ENCODE data around the gene TTBK2.

The TTBK2 gene

GRCh38 chr15:42819786-42820185 lies 100.8 kb downstream of the TTBK2 start:
- H3K9ac ChIP-seq (ENCODE audit: low read depth, low read length, poor library complexity): no peak overlapping the region
- H2BK15ac ChIP-seq (ENCODE audit: low read length): no peak overlapping the region
- no peak overlapping the region for H2AK5ac ChIP-seq (ENCODE audit: low read depth, low read length)
- H3K27ac ChIP-seq (replicated peaks; ENCODE audit: low read length): no peak overlapping the region
- no peak overlapping the region for H3K4ac ChIP-seq (ENCODE audit: low read length)
- H3K27me3 ChIP-seq (ENCODE audit: control insufficient read depth in 3 of 3, insufficient read depth in 3 of 3, low read depth in 1 of 3, low read length in 3 of 3): no peaks in the 10 kb centered on the region
- no peak overlapping the region for H2AFZ ChIP-seq (ENCODE audit: low read length)
- H3K23ac ChIP-seq (ENCODE audit: low read depth, low read length, poor library complexity): no peak overlapping the region
- H3K36me3 ChIP-seq (replicated peaks in 1 of 2; ENCODE audit: control insufficient read depth in 2 of 2, insufficient read depth in 2 of 2, low read length in 2 of 2): peaks cover 1 to 6% of the 10 kb centered on the region in 2 donors
- H3K4me2 ChIP-seq (ENCODE audit: insufficient read depth, low read length, poor library complexity, severe bottlenecking): no peak overlapping the region
- H4K8ac ChIP-seq (ENCODE audit: low read depth, low read length): no peak overlapping the region
- no peak for DNase-seq (ENCODE audit: low spot score)
- H3K79me1 ChIP-seq (ENCODE audit: low read depth, low read length): peaks cover 1% of the 10 kb centered on the region
- no peak overlapping the region for H3K18ac ChIP-seq (ENCODE audit: low read length)
- no CpG with 5 or more reads among the region's 1 CpG for WGBS, 2 donors (ENCODE audit: extremely low coverage in 2 of 2, insufficient read length in 2 of 2, insufficient replicate concordance in 1 of 2)
- no peak overlapping the region for H4K91ac ChIP-seq (ENCODE audit: low read depth, low read length, poor library complexity)
- H2BK5ac ChIP-seq (ENCODE audit: low read length): no peak overlapping the region
- no peak overlapping the region for H3K4me3 ChIP-seq (ENCODE audit: low read length in 2 of 2)
- no peak overlapping the region for H3K14ac ChIP-seq (ENCODE audit: low read length)
- H3K9me3 ChIP-seq (replicated peaks in 1 of 2; ENCODE audit: control insufficient read depth in 2 of 2, insufficient read depth in 1 of 2, low read depth in 1 of 2, low read length in 2 of 2): no peaks in the 10 kb centered on the region
- no peak overlapping the region for H2BK12ac ChIP-seq (ENCODE audit: low read length)
- no peak overlapping the region for H2BK120ac ChIP-seq (ENCODE audit: low read depth, low read length)
- H3K4me1 ChIP-seq (ENCODE audit: control insufficient read depth in 2 of 2, insufficient read depth in 1 of 2, low read depth in 1 of 2, low read length in 2 of 2): no peaks in the 10 kb centered on the region

GRCh38 chr15:42811433-42811832 lies 109.1 kb downstream of the TTBK2 start:
- H3K27ac ChIP-seq (replicated peaks; ENCODE audit: low read length): no peak overlapping the region
- H3K4ac ChIP-seq (ENCODE audit: low read length): no peak overlapping the region
- no peak overlapping the region for H2BK15ac ChIP-seq (ENCODE audit: low read length)
- no peaks in the 10 kb centered on the region for H3K27me3 ChIP-seq (ENCODE audit: control insufficient read depth in 3 of 3, insufficient read depth in 3 of 3, low read depth in 1 of 3, low read length in 3 of 3)
- H3K9me3 ChIP-seq (replicated peaks in 1 of 2; ENCODE audit: control insufficient read depth in 2 of 2, insufficient read depth in 1 of 2, low read depth in 1 of 2, low read length in 2 of 2): no peaks in the 10 kb centered on the region
- no peak overlapping the region for H2AK5ac ChIP-seq (ENCODE audit: low read depth, low read length)
- DNase-seq (ENCODE audit: low spot score): no peak
- H2BK120ac ChIP-seq (ENCODE audit: low read depth, low read length): no peak overlapping the region
- no peak overlapping the region for H3K23ac ChIP-seq (ENCODE audit: low read depth, low read length, poor library complexity)
- no peak overlapping the region for H2BK5ac ChIP-seq (ENCODE audit: low read length)
- H3K4me3 ChIP-seq (ENCODE audit: low read length in 2 of 2): no peak overlapping the region
- no peak overlapping the region for H3K4me2 ChIP-seq (ENCODE audit: insufficient read depth, low read length, poor library complexity, severe bottlenecking)
- no peak overlapping the region for H3K9ac ChIP-seq (ENCODE audit: low read depth, low read length, poor library complexity)
- peaks cover 0 to 17% of the 10 kb centered on the region in 2 donors for H3K36me3 ChIP-seq (replicated peaks in 1 of 2; ENCODE audit: control insufficient read depth in 2 of 2, insufficient read depth in 2 of 2, low read length in 2 of 2)
- no peak overlapping the region for H4K8ac ChIP-seq (ENCODE audit: low read depth, low read length)
- no peaks in the 10 kb centered on the region for H3K4me1 ChIP-seq (ENCODE audit: control insufficient read depth in 2 of 2, insufficient read depth in 1 of 2, low read depth in 1 of 2, low read length in 2 of 2)
- no peak overlapping the region for H2BK12ac ChIP-seq (ENCODE audit: low read length)
- no peak overlapping the region for H3K14ac ChIP-seq (ENCODE audit: low read length)
- H3K79me1 ChIP-seq (ENCODE audit: low read depth, low read length): no peaks in the 10 kb centered on the region
- no peak overlapping the region for H3K18ac ChIP-seq (ENCODE audit: low read length)
- H2AFZ ChIP-seq (ENCODE audit: low read length): no peak overlapping the region
- H4K91ac ChIP-seq (ENCODE audit: low read depth, low read length, poor library complexity): no peak overlapping the region

- Histone ChIP-seq H2BK15ac (ENCODE audit: low read length) (no peak overlapping the region), H4K91ac (ENCODE audit: low read depth, low read length, poor library complexity) (no peak overlapping the region), H4K8ac (ENCODE audit: low read depth, low read length) (no peak overlapping the region), H3K79me1 (ENCODE audit: low read depth, low read length) (no peaks in the 10 kb centered on the region), H2BK12ac (ENCODE audit: low read length) (no peak overlapping the region), H2AK5ac (ENCODE audit: low read depth, low read length) (no peak overlapping the region), H2BK120ac (ENCODE audit: low read depth, low read length) (no peak overlapping the region), H3K4me2 (ENCODE audit: insufficient read depth, low read length, poor library complexity, severe bottlenecking) (no peak overlapping the region), H3K4ac (ENCODE audit: low read length) (no peak overlapping the region), H3K36me3 (replicated peaks in 1 of 2; ENCODE audit: control insufficient read depth in 2 of 2, insufficient read depth in 2 of 2, low read length in 2 of 2) (peaks cover 0 to 17% of the 10 kb centered on the region in 2 donors), H2AFZ (ENCODE audit: low read length) (no peak overlapping the region), H3K14ac (ENCODE audit: low read length) (no peak overlapping the region), H3K4me3 (ENCODE audit: low read length in 2 of 2) (no peak overlapping the region), H3K27me3 (ENCODE audit: control insufficient read depth in 3 of 3, insufficient read depth in 3 of 3, low read depth in 1 of 3, low read length in 3 of 3) (no peaks in the 10 kb centered on the region), H2BK5ac (ENCODE audit: low read length) (no peak overlapping the region), H3K9ac (ENCODE audit: low read depth, low read length, poor library complexity) (no peak overlapping the region), H3K27ac (replicated peaks; ENCODE audit: low read length) (no peak overlapping the region), H3K4me1 (ENCODE audit: control insufficient read depth in 2 of 2, insufficient read depth in 1 of 2, low read depth in 1 of 2, low read length in 2 of 2) (no peaks in the 10 kb centered on the region), H3K9me3 (replicated peaks in 1 of 2; ENCODE audit: control insufficient read depth in 2 of 2, insufficient read depth in 1 of 2, low read depth in 1 of 2, low read length in 2 of 2) (no peaks in the 10 kb centered on the region), H3K23ac (ENCODE audit: low read depth, low read length, poor library complexity) (no peak overlapping the region), H3K18ac (ENCODE audit: low read length) (no peak overlapping the region)
- DNase-seq (ENCODE audit: low spot score): no peak
- no CpG with 5 or more reads among the region's 1 CpG for WGBS, 2 donors (ENCODE audit: extremely low coverage in 2 of 2, insufficient read length in 2 of 2, insufficient replicate concordance in 1 of 2)
Observed at GRCh38 chr15:42808913-42809312, 111.7 kb downstream of the TTBK2 start.

DNA sequence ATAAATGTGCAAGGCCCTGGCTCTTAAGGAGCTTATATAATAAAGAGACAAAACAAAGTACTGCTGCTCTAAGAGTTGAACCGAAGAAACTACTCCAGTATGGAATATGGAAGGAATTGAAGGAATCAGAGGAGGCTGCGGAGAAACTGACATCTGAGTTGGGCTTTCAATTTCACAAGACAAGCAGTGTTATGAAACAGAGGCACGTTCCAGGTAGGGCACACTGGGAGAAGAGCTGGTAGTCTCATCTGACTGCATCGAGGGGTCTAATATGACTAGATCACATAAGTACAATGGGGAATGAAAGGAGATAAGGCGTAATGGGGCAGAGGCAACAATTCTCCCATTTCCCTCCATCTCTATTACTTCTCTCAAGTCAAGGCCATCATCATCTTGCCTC lies 115.3 kb downstream of the TTBK2 start:
- no CpG with 5 or more reads among the region's 5 CpGs for WGBS, 2 donors (ENCODE audit: extremely low coverage in 2 of 2, insufficient read length in 2 of 2, insufficient replicate concordance in 1 of 2)
- no peak overlapping the region for H2BK5ac ChIP-seq (ENCODE audit: low read length)
- H3K27me3 ChIP-seq (ENCODE audit: control insufficient read depth in 3 of 3, insufficient read depth in 3 of 3, low read depth in 1 of 3, low read length in 3 of 3): no peaks in the 10 kb centered on the region

More for the DNA sequence above, 115.3 kb downstream of the TTBK2 start:
- Histone ChIP-seq H4K8ac (ENCODE audit: low read depth, low read length) (no peak overlapping the region), H3K9ac (ENCODE audit: low read depth, low read length, poor library complexity) (no peak overlapping the region), H3K23ac (ENCODE audit: low read depth, low read length, poor library complexity) (no peak overlapping the region), H2AFZ (ENCODE audit: low read length) (no peak overlapping the region), H3K27ac (replicated peaks; ENCODE audit: low read length) (no peak overlapping the region), H3K14ac (ENCODE audit: low read length) (no peak overlapping the region), H3K4me3 (ENCODE audit: low read length in 2 of 2) (no peak overlapping the region), H2AK5ac (ENCODE audit: low read depth, low read length) (no peak overlapping the region), H3K9me3 (replicated peaks in 1 of 2; ENCODE audit: control insufficient read depth in 2 of 2, insufficient read depth in 1 of 2, low read depth in 1 of 2, low read length in 2 of 2) (no peaks in the 10 kb centered on the region), H2BK15ac (ENCODE audit: low read length) (no peak overlapping the region), H2BK120ac (ENCODE audit: low read depth, low read length) (no peak overlapping the region), H3K4me1 (ENCODE audit: control insufficient read depth in 2 of 2, insufficient read depth in 1 of 2, low read depth in 1 of 2, low read length in 2 of 2) (no peaks in the 10 kb centered on the region), H3K36me3 (replicated peaks in 1 of 2; ENCODE audit: control insufficient read depth in 2 of 2, insufficient read depth in 2 of 2, low read length in 2 of 2) (peaks cover 9 to 36% of the 10 kb centered on the region in 2 donors), H3K18ac (ENCODE audit: low read length) (no peak overlapping the region), H3K4ac (ENCODE audit: low read length) (no peak overlapping the region), H3K79me1 (ENCODE audit: low read depth, low read length) (no peaks in the 10 kb centered on the region), H4K91ac (ENCODE audit: low read depth, low read length, poor library complexity) (no peak overlapping the region), H3K4me2 (ENCODE audit: insufficient read depth, low read length, poor library complexity, severe bottlenecking) (no peak overlapping the region), H2BK12ac (ENCODE audit: low read length) (no peak overlapping the region)
- no peak for DNase-seq (ENCODE audit: low spot score)

All from neuronal stem cell (in vitro differentiated cells).